ENCODE measurements around the gene TMEM127.
"Not testable (repeated sequence)": the region's sequence is repeated elsewhere in the genome, so short reads cannot be mapped to it uniquely, and the experiment has no call there.

Gene TMEM127

DNA sequence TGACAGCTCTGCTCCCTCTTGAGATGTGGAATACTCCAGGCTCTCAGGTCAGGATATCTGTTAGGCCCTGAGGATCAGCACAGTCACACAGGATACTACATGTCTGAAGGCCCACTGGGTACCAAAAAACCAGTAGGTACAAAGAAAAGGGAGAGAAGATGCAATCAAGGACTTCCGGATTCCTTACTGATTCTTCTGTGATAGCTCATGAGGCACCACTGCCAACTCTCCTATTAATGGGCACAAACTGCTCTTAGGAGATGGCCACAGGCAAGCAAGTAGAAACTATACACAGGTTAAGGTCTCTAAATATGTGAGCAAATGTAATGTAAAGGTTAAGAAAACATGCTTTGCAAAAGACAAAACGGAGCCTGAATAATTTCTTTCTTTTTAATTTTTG, 3.5 kb downstream of the TMEM127 start:
- DNase-seq, result no peak

DNA sequence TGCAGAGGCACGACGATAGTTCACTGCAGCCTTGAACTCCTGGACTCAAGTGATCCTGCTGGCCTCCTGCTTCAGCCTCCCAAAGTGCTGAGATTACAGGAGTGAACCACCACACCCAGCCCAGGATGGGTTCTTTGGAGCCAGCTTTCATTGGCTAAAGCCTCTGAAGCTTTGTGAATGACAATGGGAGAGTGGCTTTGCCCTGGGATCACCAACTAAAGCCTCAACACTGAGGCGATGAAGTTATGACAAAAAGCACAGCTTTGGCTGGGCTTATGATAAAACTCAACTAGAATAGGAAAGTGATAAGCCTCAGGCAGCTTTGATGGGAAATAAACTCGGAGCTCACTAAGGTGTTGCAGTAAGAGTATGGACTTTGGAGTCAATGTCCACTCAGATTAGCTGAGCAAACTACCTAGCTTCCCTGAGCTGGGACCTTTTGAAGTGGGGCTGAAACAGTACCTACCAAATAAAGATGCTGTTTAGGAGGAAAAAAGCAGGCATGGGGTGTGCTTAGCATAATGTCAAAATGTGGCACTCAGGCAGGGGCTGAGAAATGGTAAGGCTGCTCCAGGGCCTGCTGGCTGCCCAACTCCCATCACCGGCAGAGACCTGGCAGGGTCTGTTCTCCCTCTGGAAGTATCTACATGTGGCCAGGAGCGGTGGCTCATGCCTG, 4.3 kb downstream of the TMEM127 start:
- DNase-seq, result no peak

DNA sequence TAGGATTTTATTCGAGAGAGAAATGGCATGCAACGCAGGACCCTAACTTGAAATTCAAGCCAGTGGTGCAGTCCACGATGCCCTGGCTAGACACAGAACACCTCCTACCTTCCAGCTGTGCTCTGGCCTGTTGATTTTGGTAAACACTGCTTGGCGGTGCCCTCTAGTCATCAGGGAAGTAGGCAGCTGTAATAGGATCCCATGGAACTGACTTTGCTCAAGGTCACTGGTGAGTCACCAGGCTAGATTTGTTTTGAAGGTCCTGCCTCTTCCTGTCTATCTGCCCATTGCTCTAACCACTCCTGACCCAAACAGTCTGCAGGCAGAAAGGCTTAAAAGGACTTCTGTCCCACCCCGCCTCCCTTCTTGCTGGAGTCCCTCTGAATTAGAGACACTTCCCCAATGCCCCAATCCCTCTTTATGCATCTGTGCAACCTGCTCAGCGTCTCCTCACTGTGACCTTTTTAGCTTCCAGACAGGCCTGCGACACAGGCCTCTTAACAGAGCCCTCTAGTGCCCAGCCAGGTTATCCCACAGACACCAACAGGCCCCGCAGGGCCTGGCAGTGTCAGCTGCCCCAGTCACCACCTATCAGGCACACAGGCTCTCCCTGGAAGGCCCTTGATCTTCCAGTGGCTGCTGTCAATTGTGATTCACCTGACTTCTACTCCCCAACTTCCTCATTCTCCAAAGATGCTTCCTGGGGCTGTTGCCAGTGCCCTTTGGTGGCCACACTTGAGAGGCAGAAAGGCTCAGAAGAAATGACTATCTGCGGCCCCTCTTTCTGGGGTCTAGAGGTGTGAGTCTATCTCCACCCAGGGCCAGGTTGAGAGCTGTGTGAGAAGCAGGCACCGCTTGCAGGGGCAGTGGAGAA, 5.2 kb downstream of the TMEM127 start:
- DNase-seq, result no peak

DNA sequence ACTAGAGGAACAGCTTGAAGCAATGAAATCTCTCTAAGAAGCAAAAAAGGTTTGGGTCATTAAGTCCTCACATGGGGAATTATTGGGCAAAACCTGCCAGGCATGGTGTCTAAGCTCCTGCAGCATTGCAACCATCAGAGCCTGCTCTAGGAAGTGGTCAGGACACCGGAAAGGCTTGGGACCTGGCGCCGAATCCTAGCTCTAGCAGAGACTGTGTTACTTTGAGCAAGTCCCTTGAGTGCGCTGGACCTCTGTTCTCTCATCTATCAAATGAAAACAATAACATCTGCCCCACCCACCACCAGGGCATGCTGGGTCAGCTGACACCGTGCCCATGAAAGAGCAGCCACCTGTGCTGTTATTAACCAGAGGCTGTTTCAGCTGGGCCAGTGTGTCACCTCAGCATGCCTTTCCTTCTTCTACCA, 6.3 kb downstream of the TMEM127 start:
- DNase-seq, result no peak

DNA sequence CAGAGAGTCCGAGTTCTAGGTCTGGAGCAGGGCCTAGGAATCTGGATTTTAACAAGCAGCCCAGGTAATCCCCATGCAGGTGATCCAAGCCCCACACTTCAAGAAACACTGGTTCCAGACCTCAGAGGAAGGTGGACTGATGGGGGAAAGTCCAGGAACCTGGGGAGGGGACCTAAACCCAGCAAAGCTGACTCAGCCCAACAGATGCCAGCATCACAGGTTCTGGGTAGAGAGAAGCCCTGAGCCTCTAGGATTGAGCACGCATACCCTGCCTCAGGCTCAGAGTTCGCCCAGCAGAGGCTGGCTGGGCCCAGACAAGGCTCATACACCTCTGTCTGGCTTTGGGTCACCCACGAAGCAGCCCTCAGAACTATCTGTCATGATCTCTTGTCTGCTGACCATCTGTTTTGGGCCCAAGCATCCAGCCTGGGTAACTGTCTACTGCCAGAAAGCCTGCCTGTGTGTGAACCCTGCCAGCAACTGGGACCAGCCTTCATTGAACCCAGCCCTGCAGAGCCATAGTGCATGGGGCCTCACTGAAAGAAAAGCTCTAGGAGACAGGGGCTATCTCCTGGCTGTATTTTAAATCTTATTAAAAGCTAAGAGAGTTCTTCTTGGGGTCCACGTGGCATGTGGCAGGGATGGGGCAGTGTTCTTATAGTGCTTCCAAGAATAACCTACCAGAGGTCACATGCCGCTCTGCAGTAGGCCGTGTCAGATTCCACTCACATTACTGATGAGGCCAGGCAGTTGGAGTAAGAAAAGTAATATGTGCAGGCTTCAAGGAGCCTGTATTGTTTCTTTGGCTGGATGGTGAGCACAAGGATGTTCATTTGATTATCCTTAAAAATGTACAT, 7.4 kb downstream of the TMEM127 start:
- no peak for DNase-seq

DNA sequence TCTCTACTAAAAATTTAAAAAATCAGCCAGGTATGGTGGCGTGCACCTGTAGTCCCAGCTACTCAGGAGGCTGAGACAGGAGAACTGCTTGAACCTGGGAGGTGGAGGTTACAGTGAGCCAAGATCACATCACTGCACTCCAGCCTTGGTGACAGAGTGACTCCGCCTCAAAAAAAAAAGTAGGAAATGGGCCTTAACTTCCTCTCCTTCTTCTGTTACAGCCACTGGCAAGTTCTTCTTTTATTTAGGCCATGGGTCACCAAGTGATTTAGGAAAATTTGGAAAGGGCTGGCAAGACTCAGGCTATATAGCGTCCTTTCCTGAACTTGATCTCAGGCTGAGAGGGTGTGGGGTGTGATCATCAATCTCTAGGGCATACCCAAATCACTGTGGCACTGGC, 8.1 kb downstream of the TMEM127 start:
- DNase-seq, result not testable (repeated sequence)

DNA sequence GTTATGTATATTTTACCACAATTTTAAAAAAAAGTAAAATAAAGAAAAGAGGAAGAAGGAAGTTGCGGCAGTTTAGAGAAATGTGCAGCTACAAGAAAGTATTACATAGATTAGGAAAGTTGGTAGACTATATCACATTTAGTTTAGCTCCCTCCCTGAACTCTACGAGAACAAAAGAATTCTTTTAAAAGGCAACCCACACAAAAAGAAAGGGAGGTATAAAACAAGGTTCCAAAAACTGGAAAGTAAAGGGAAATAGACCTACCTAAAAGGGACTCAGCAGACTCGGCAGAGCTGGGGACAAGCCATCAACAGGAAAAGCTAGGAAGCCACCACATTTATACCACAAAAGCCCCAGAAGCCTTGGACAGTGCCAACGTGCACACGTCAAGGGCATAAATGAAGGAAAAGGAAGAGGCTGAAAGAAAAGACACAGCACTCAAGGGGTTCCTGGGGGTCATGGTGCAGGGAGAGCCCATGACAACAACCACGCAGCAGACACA, 9.1 kb downstream of the TMEM127 start:
- DNase-seq, result peak; percentile 66

DNA sequence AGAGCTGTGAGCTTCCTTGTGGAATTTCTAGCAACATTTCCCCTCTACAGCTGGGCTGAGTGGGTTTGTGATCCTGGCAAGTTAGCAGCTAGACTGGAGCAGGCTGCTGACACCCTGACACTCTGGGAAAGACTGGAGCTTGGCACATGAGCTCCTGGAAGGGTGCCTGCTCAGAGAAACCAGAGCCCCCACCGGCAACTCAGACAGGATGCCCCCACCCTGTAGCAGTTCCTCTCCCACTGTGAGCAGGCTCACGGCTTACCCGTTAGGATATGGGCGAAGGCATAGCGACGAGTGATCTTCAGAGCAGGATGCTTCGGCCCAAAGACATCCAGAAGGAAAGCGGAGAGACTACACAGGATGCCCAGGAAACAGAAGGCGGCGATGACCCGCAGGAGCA, 11.2 kb downstream of the TMEM127 start:
- DNase-seq, result no peak

DNA sequence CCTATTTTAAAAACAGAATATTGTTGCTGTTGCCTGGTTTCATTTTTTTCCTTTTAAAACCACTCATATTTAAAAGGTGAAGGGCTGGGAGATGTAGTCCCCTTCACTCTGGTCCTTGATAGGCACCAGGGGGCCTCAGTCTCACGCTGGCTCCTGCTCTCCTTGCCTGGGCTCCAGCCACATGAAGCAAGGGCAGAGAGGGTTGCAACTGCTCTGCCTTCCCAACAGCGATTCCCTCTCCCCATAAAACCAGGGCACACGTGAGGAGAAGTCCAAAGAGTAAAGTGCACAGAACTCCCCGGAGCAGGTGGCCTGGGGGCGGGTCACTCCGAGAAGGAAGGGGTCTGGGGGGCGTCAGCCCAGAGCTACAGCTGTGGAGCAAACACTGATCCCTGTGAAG, 12.8 kb downstream of the TMEM127 start:
- no peak for DNase-seq

DNA sequence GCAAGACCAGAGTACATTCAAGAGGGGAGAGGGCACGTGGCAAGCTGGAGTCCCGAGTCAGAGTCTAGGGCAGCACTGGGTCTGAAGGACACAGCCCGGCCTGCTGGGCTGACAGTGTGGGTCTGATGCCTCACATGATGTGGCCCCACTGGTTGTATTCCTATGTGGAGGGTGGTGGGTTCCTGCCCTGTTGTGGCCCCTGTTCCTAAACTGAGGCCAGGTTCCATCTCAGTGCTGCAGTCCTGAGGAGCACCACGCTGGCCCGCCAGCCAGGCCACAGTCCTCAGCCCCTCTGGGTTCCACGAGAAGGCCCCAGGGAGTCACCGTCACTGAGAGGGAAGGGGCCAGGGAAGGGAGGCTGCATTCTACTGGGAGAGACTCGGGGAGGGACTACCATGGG, 13.3 kb downstream of the TMEM127 start:
- DNase-seq, result no peak

DNA sequence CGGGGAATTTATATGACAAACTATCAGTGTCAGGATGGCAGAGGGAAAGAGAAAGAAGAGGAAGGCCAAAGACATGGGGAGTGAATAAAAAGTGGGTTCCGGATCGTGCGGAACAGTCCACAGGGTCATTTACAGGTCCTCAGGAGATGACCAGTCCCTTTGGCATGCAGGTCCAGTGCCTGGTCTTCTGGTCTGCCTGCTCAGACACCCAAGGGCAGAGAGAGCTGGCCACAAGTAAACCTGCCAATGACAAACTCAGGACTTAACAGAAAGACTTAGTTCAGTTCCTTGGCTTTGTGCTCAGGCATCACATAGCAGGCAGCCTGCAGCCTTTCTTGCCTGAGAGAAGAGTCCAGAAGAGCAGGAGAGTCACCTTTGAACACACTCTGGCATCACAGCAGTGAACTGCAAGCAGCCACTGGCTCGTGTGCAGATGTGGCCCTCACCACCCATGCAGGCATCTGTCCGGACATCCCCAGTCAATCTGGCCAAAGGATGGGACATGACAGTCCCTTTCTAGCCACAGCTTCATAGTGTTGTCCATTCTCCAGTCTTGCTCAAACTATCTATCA, 14.0 kb downstream of the TMEM127 start:
- DNase-seq, result no peak

DNA sequence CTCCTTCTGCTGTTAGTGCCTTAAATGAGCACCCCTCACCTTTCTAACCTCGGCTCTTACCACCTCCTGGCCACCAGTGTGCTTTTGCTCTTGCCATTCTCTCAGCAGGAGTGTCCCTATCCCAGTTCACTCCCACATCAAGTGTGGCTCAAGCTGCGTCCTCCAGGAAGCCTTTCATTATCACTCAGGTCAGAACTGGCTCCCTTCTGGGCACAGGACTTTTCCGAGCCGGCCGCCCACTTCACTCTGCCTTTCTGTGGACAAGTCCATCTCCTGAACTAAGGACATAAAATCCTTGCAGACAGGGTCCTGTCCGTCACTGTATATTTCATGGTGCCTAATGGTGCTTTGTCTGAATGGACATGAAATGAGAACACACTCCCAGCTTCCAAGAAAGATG, 15.6 kb downstream of the TMEM127 start:
- DNase-seq, result no peak

DNA sequence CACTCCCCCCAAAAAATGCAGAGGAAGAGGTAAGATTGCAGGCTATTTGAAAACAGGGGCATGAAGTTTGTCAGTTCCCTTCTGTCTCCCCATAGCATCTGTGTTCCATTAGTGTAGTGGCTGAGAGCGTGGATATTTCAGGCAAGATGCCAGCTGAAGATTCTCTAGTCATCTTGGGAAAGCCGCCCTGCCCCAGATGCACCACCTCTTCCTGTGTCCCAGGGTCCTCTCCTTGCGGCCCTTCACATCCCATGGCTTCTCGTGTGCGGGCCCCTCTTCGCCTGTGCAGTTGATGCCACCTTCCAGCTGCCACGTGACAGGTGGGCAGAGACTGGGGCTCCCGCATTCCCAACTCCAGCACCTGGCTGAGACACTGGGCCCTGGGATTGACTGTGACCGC, 16.1 kb downstream of the TMEM127 start:
- no peak for DNase-seq

DNA sequence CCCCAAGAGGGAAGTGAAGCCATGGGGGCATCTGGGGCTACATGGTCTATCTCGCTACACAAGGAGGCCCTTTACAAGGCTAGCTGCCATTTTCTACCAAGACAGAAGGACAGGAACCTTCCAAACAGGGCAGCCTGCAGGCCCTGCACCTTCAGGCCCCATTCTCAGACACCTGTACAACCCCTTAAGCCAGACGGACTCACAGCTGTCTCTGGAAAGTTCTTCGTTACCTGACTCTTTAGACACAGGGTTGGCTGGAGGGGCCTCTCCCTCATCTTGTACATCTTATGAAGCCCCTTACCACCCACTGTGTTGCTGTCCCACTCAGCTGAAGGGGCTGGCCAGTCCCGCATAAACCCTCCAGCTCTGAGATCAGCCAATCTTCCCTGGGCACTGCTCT, 17.2 kb downstream of the TMEM127 start:
- DNase-seq, result no peak

DNA sequence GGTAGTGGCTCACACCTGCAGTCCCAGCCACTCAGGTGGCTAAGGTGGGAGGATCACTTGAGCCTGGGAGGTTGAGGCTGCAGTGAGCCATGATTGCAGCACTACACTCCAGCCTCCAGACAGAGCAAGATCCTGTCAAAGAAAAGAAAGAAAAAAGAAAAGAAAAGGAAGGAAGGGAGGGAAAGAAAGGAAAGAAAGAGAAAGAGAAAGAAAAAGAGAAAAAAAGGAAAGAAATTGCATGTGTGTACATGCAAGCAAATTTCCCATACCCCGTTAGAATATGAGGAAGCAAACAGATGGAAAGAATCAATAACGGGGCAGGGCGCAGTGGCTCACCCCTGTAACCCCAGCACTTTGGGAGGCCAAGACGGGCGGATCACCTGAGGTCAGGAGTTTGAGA, 17.9 kb downstream of the TMEM127 start:
- DNase-seq, result no peak

DNA sequence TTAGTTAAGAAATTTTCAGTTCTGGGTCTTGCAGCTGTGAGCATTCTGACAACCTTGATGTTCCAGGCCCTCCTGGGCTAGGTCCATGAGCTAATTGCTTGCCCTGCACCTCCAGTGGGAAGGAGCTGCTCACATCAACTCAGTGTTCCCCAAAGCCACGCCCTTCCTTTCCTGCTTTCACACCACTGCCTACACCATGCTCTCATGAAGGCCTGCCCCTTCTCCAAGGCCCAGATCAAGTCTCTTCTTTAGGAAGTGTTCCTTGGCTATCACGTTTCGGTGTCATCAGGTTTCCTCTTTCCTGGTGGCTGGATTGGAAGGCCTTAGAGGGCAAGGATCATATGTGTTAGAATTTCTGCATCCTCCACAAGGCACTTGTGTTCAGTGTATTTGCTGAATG, 18.8 kb downstream of the TMEM127 start:
- DNase-seq, result no peak

DNA sequence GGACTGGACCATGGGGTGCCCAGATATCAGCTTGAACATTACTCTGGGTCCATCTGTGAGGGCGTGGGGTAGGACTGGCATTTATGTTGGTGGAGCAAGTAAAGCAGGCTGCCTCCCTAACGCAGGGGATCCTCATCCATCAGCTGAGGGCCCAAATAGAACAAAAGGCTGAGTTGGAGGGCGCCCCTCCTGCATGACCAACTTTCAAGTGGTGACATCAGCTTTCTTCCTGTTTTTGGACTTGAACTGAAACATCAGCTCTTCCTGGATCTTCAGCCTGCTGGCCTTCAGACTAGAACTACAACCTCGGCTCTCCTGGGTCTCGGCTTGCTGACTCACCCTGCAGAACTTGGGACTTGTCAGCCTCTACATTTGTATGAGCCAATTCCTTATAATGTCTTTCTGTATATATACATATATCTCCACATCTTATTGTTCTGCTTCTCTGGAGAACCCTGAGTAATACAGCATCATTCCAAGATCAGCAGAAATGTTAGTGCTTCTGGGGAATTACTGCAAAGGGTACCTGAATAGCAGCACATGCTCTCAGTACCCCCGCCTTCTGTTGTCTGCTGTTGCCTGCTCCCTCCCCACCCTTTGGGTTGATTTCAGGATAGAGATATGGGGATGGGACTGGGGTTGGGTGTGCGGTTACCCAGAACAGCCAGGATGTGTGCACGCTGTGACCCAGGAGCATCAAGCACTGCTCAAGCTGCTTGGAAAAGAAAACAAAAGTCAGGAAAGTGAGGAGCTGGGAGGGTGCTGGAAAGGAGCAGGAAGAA, 20.0 kb downstream of the TMEM127 start:
- DNase-seq, result no peak

DNA sequence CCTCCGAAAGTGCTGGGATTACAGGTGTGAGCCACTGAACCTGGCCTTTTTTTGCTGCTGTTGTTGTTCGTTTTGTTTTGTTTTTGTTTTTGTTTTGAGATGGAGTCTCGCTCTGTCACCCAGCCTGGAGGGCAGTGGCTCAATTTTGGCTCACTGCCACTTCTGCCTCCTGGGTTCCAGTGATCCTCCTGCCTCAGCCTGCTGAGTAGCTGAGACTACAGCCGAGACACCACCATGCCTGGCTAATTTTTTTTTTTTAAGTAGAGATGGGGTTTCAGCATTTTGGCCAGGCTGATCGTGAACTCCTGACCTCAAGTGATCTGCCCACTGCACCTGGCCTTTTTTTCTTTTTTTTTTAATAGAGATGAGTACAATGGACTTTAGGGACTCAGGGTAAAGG, 22.0 kb downstream of the TMEM127 start:
- DNase-seq, result no peak

DNA sequence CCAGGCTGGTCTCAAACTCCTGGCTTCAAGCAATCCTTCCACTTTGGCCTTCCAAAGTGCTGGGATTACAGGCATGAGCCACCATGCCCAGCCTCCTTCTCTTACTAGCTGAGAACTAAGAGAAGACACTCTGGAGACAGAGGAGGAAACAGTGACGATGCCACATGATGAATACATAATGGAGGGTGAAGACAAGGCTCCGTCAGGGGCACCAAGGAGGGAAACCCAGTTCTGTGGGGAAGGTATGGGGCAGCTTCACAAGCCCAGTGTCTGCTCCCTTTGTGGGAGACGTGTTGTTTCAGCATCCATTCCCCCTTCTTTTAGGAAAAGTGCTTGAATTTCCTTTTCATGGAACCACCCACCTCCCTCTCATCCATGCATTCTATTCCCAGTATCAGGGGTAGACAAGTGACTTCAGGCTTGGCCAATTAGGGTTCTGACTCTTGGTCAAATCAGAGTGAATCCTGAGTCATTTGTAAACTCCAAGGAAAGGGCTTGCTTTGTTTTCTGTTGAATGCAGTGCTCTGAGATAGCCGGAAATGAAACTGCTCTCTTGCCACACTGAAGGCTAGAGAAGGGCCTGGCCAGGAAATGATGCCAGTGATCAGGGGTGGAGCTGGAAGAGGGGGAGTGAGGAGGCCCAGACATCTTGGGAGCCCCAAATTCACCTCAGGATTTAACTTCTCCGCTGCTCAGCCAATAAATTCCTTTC, 23.7 kb downstream of the TMEM127 start:
- DNase-seq, result no peak

DNA sequence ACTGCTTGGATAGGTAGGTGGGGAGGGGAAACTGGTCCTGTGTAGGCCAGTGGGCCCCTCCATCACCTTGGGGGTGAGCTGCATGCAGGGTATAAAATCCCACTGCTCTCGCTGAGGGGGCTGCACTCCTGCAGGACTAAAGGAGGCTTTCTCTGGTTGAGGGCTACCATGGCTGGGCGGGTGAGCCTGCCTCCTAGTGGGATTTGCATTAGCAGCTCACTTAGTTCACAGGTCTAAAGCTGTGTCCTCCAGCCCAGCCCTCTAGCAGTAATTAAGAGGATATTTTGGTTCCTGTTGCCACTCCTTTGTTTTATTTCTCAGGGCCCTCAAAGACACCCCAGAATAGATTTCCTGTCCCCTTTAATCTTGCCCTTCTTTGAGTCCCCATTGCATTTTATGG, 24.6 kb downstream of the TMEM127 start:
- no peak for DNase-seq

DNA sequence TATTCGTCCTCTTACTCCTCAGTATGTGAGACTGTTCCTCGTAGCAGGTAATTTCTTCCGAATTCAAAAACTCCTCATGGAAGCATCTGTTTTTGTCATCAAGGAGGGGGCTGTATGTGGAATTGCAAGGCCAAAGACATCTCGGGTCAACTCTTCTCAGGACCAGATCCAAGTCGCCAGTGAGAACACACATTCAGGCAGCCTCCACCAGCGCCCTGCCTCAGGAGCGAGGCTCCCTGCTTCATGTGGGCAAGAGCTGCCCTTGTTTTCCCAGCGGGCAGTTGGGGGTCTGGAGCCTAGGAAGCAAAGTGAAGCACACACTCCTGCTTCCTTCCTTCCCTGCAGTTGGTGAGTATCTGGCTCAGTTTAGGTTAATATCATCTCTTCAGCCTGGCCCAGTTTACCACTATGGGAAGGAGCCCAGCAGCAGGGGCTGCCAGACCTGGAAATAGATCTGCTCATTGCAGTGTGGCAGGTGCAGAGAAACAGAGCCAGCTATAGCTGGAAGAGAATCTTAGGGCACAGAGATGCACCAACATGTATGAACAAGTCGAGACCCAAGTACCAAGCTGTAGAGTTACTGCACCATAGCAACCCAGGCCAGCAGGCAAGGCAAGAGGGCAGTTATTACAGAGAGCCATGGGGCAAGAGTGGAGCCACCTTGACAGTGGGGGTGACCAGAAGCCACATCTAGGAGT, 25.3 kb downstream of the TMEM127 start:
- no peak for DNase-seq

Data from KG1 (cell line).